ENCODE measurements around the gene UCMA. TPM values are rescaled to one million over a fixed set of nuclear protein-coding genes. Genes with fewer than 3 reads are reported as not detected.

Gene UCMA
- total RNA-seq: not detected in 2 replicates

GRCh38 chr10:13234172-13234571, at the start of gene UCMA:
TSS of gene UCMA (minus strand) at chr10:13234374. CDS start at chr10:13234258, 116 bp downstream.

Other genes starting within 250 kb of the UCMA start
- gene CCDC3, start 232.7 kb downstream of the UCMA start, total RNA-seq: 1.6 and 2.4 TPM in 2 replicates
- gene OPTN, start 134.2 kb downstream of the UCMA start, total RNA-seq: 94.5 and 95.8 TPM in 2 replicates
- 12.2 and 13.5 TPM in 2 replicates for gene MCM10, start 72.8 kb downstream of the UCMA start, total RNA-seq
- gene PHYH, start 65.7 kb upstream of the UCMA start, total RNA-seq: 11.5 and 13.7 TPM in 2 replicates
- 32.6 and 43.7 TPM in 2 replicates for gene SEPHS1, start 113.9 kb upstream of the UCMA start, total RNA-seq

Measured in mammary microvascular endothelial cell (primary cell).